NT2/D1 (cell line): ENCODE results near the gene CRX.
"Not testable (repeated sequence)": the region's sequence is repeated elsewhere in the genome, so short reads cannot be mapped to it uniquely, and the experiment has no call there.

ENCODE experiments used
- DNase-seq: peaks from one replicate; pipeline ENCODE4 v3.0.0-alpha.2; 2011; ENCODE audit warnings: low read depth, low spot score
- H3K27me3 ChIP-seq: 2 replicates; pipeline ENCODE4 v1.6.0; 2011; ENCODE audit warnings: mild to moderate bottlenecking; ENCODE audit not compliant: insufficient read length, insufficient read depth
- H3K36me3 ChIP-seq: 2 replicates; pipeline ENCODE4 v1.6.1; 2011; ENCODE audit warnings: mild to moderate bottlenecking, low read length, mixed read lengths; ENCODE audit not compliant: insufficient read depth, insufficient read length
- H3K4me1 ChIP-seq: 2 replicates; pipeline ENCODE4 v1.5.1; 2011; ENCODE audit not compliant: insufficient read depth, insufficient read length
- H3K4me3 ChIP-seq: 2 replicates; pipeline ENCODE4 v1.5.1; 2011; ENCODE audit warnings: low read depth; ENCODE audit not compliant: insufficient read length
- H3K9ac ChIP-seq: 2 replicates; pipeline ENCODE4 v1.6.0; 2011; ENCODE audit warnings: low read depth; ENCODE audit not compliant: insufficient read length
- H3K9me3 ChIP-seq: 2 replicates; pipeline ENCODE4 v1.5.1; 2011; ENCODE audit warnings: mild to moderate bottlenecking, low read length; ENCODE audit not compliant: insufficient read depth
- SUZ12 ChIP-seq: IDR thresholded peaks from 2 replicates; pipeline ENCODE4 v1.6.1; 2011; ENCODE audit not compliant: insufficient read length, insufficient read depth; ENCODE audit errors: extremely low read depth
- YY1 ChIP-seq: IDR thresholded peaks from 2 replicates; pipeline ENCODE4 v1.6.1; 2011; ENCODE audit not compliant: insufficient read length, insufficient read depth
- ZNF274 ChIP-seq: IDR thresholded peaks from 2 replicates; pipeline ENCODE4 v1.6.1; 2011; ENCODE audit warnings: mild to moderate bottlenecking, low read depth, low read length

CRX gene

DNA sequence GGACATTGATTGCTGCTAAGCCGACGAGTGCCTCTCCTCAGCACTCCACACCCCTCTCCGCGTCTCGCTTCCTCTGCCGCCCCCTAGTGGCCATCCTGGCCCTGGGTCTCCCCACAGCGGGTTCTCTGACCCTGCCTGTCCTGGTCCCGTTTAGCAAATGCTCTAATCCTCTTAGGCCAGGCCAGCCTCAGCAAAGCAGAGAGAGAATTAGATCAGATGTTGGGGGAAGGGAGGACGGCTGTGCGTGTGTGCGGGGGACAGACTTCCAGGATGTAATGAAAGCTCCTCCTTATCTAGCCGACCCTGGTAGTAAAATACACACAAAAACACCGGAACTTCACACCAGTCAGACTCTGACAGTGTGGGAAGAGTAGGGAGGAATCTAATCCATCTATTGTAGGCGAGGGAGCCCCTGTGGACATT lies 41.8 kb downstream of the CRX start:
- Histone ChIP-seq H3K27me3 (no peaks in the 10 kb centered on the region), H3K36me3 (no peaks in the 10 kb centered on the region), H3K9me3 (no peaks in the 10 kb centered on the region), H3K4me1 (no peaks in the 10 kb centered on the region), H3K4me3 (no peak overlapping the region), H3K9ac (peak overlapping the region; percentile 33)
- peak; percentile 78 for DNase-seq
- TF ChIP-seq ZNF274 (no peak), YY1 (no peak), SUZ12 (no peak)

- Histone ChIP-seq H3K9ac (no peak overlapping the region), H3K4me1 (no peaks in the 10 kb centered on the region), H3K9me3 (no peaks in the 10 kb centered on the region), H3K4me3 (no peak overlapping the region), H3K36me3 (no peaks in the 10 kb centered on the region), H3K27me3 (no peaks in the 10 kb centered on the region)
- DNase-seq = no peak
- no peak for TF ChIP-seq SUZ12
- TF ChIP-seq YY1 = no peak
- TF ChIP-seq ZNF274 = no peak
Measured at GRCh38 chr19:47865166-47865565, 43.4 kb downstream of the CRX start.

- no peaks in the 10 kb centered on the region for H3K4me1 ChIP-seq
- DNase-seq = no peak
- no peak overlapping the region for H3K4me3 ChIP-seq
- no peaks in the 10 kb centered on the region for H3K9me3 ChIP-seq
- no peaks in the 10 kb centered on the region for H3K36me3 ChIP-seq
- no peaks in the 10 kb centered on the region for H3K27me3 ChIP-seq
- TF ChIP-seq YY1 = no peak
- TF ChIP-seq ZNF274 = no peak
- H3K9ac ChIP-seq = no peak overlapping the region
Measured at GRCh38 chr19:47878906-47879305, 57.2 kb downstream of the CRX start.

DNA sequence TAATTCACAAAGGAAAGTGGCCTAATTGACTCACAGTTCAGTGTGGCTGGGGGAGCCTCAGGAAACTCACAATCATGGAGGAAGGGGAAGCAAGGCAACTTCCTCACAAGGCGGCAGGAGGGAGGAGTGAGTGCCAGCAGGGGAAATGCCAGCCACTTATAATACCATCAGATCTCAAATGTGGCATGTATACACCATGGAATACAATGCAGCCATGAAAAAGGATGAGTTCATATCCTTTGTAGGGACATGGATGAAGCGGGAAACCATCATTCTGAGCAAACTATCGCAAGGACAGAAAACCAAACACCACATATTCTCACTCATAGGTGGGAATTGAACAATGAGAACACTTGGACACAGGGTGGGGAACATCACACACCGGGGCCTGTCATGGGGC lies 57.6 kb downstream of the CRX start:
- not testable (repeated sequence) for H3K27me3 ChIP-seq, H3K9ac ChIP-seq, H3K4me1 ChIP-seq, H3K36me3 ChIP-seq, DNase-seq, H3K4me3 ChIP-seq, H3K9me3 ChIP-seq

GRCh38 chr19:47881757-47882156 lies 60.0 kb downstream of the CRX start:
- Histone ChIP-seq H3K9me3 (no peaks in the 10 kb centered on the region), H3K27me3 (no peaks in the 10 kb centered on the region), H3K4me1 (no peaks in the 10 kb centered on the region), H3K9ac (no peak overlapping the region), H3K4me3 (no peak overlapping the region), H3K36me3 (no peaks in the 10 kb centered on the region)
- TF ChIP-seq YY1 (no peak), ZNF274 (no peak), SUZ12 (no peak)
- DNase-seq = no peak

GRCh38 chr19:47882890-47883289 lies 61.2 kb downstream of the CRX start:
- DNase-seq = no peak
- no peak for TF ChIP-seq YY1
- no peak overlapping the region for H3K9ac ChIP-seq
- H3K4me3 ChIP-seq = no peak overlapping the region
- H3K36me3 ChIP-seq = no peaks in the 10 kb centered on the region
- H3K9me3 ChIP-seq = no peaks in the 10 kb centered on the region
- no peaks in the 10 kb centered on the region for H3K4me1 ChIP-seq
- H3K27me3 ChIP-seq = no peaks in the 10 kb centered on the region

- Histone ChIP-seq H3K4me1 (no peaks in the 10 kb centered on the region), H3K9me3 (no peaks in the 10 kb centered on the region), H3K36me3 (no peaks in the 10 kb centered on the region), H3K27me3 (no peaks in the 10 kb centered on the region), H3K4me3 (no peak overlapping the region), H3K9ac (no peak overlapping the region)
- TF ChIP-seq SUZ12 (no peak), YY1 (no peak), ZNF274 (no peak)
- no peak for DNase-seq
Measured at GRCh38 chr19:47885067-47885463, 63.3 kb downstream of the CRX start.

GRCh38 chr19:47886010-47886559 lies 64.3 kb downstream of the CRX start, which contains the start of gene SULT2A1:
SULT2A1 (minus strand) TSS chr19:47886315; CDS start chr19:47886257, 58 bp downstream.
- Histone ChIP-seq H3K27me3 (no peaks in the 10 kb centered on the region), H3K36me3 (no peaks in the 10 kb centered on the region), H3K9ac (no peak within 1 kb of the TSS), H3K4me3 (no peak within 1 kb of the TSS), H3K4me1 (no peaks in the 10 kb centered on the region), H3K9me3 (no peaks in the 10 kb centered on the region)
- no peak for TF ChIP-seq ZNF274
- TF ChIP-seq YY1 = no peak
- TF ChIP-seq SUZ12 = no peak
- DNase-seq = no peak
